HG03520 (cell line): ENCODE data around the gene PSMC2.
"Not testable (repeated sequence)": the region's sequence is repeated elsewhere in the genome, so short reads cannot be mapped to it uniquely, and the experiment has no call there.

ENCODE experiments used
- ATAC-seq: cut with Tn5 transposase; IDR thresholded peaks from one replicate; pipeline ENCODE4 v1.9.1; 2021; ENCODE audit warnings: mild to moderate bottlenecking, moderate library complexity; ENCODE audit not compliant: unreplicated experiment

Gene PSMC2

DNA sequence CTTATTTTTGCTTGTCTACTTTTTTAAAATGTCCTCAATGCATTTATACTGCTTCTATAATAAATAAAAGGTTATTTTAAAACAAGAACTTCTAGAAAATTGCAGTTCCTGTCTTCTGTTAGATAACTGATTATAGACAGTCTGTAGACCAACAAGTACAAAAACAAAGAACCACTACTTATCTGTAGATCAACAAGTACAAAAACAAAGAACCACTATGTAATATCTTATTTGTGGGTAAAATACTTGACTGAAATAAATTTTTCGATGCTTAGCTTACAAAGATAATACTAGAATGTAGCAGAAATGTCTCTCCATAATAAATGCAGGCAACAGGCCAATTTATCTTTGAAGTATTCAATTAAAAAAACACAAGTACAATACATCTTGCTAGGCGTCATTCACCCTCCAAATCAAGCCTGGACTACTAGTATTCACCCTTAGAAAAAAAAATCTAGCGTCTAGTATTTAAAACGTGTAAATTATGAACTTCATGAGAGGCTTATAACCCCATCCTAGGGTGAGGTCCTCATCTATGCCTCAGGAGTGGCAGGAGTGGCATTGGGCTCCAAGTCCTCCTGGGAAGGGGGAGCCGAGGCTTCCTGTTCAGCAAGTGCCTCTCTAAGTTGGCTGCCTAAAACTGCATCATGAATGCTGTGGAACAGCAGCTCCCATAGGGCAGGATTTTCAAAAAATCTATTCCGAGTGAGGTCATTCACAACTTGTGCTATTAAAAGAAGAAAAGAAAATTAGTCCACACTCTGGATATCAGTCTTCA, 26.6 kb downstream of the PSMC2 start:
- no peak for ATAC-seq

DNA sequence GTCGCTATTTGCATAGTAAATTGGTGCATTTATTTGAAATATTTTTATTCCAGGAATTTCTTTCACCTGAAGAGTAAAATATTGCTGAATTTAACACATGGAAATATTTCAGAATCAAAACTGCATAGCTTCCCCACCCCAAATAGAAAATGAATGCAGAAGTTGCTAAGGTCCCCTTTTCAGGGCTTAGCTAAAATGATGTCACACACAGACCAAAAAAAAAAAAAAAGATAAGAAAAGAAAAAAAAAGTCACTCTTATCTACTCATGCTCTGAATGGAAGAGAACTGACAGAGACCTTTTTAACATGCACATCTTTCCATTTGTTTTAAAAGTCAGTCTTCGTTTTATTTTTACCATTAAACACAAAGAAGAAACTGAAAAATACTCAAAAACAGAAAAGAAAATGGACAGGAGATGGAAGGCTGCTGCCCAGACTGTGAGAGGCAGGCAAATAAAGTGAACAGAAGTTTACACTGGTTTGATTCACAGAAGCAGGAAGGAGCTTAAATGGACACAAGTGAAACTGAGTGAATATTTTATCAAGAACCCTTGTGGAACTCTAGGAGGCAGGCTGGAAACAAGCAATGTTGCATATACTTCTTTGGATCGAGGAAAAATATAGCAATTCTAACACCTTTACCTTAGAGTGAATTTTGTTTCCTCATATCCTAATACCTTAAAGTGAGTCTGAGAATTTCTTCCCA, 32.0 kb downstream of the PSMC2 start:
- no peak for ATAC-seq

DNA sequence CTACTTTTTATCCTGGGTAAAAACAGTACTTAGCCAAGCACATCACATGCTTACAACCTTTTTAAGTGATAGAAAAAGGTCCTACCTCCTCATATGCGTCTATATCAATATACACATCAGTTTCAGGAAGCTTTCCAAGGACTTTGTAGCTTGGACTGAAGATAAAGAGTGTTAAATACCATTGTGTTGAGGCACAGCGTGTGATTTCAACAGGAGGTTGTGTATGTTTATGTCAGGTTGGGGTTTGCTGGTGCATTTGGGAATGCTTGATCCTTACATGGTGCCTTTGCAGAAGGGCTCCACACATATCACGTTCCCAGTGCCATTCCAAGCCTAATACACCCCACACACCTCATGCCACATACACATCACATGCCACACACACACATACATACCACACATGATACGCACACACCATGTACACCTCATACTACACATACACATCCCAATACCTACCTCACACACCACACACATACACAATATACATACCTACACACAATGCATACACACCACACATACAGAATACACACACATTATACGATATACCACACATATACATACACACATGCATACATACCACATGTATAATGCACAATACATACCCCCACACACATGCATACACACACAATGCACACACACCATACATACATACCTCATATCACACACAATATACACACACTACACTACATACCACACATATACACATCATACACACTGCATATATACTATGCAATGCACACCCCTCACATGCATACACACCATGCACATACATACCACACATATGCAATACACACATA, 33.1 kb downstream of the PSMC2 start:
- ATAC-seq, result no peak

DNA sequence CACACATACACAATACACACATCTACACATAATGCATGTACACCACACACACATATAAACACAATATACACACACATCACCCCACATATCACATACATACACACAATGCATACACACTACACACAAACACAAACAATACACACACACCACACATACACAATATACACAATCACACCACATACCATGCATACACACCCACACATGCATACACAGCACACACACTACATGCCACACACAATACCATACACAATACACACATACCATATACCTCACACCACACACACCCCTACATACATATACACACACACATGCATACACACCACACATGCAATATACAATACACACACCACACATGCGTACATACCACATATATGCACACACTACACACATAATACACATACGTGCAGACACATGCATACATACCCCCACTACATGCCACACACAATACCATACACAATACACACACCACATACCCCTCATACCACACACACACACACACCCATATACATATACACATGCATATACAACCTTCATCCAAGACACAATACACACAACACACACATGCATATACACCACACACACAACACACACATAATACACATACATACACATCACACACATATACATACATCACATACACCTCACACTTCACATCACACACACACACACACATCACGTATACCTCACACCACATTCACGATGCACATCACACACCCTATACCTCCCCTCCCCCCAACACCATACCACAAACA, 34.0 kb downstream of the PSMC2 start:
- no peak for ATAC-seq

DNA sequence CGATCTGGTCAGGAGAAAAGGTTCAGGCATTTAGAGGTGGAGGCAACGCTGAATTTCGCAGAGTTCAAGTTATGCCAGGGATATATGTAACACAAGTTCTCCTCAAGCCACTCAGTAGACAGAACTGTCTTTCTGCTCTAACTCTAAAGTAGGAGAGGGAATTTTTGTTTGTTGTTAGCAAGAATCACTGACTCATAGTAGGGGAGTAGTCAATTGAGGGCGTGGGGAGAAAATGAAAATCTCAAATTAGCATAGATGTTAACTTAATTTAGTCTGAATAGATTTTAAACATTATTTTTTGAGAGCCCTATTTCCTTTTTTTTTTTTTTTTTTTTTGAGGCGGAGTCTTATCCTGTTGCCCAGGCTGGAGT, 34.6 kb downstream of the PSMC2 start:
- no peak for ATAC-seq

DNA sequence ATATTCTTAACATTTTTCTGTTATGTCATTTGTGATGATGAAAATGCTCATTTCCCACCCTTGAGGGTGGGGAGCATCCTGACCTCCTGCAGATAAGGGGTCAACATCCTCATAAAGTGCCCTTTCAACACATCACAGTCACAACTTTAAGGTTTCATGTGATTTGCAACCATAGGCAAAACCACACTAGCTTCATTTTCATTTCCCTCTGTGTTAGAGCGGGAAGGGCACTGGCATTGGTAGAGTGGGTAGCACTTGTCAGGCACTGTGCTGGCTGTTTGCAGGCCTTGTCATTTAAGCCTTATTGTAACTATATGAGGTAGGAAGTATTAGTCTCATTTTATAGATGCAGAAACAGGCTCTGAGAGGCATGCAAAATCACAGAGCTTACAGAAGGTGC, 39.8 kb downstream of the PSMC2 start:
- no peak for ATAC-seq

DNA sequence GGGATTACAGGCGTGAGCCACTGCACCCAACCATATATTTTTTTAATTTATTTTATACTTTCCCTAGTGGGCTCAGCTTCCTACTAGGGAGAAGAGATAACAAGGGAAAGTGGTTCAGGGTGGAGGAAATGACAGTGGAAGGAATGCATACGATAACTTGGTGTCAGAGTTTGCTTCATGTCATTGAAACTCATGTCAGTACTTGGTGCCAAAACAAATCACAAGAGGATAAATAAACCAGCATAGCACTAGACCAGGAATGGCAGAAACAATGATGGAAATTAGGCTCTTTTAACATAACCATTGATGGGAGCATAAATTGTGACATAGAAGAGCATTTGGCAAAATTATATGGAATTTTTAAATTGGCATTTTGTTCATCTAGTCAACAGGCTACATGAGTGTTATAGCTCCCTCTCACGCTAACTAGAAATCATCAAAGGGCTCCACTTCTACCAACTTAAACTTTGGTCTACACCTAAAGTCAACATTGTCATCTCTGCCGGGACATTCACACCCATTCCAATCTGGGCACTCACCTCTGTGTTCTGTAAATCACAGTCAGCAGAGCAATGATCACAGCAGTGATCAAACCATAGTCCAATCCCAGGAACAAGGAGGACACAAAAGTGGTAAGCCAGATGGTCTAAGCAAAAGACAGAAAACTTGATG, 41.2 kb downstream of the PSMC2 start:
- no peak for ATAC-seq

DNA sequence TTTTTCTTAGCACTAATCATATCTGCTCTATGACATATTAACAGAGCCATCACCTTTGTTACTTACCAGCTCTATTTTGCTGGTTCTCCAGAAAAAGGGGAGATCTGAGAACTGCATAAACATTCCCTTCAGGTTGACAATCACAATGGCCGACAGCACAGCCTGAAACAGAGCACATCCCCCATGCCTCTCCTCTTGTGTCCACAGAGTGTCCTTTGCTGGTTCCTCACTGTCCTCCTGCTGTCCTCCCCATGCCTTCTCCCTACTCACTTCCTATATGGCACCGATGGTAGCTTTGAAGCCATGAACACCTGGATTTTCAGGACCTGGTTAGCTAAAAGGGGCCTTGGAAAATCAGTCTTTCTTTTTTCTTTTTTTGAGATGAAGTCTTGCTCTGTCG, 41.8 kb downstream of the PSMC2 start:
- ATAC-seq, result no peak

DNA sequence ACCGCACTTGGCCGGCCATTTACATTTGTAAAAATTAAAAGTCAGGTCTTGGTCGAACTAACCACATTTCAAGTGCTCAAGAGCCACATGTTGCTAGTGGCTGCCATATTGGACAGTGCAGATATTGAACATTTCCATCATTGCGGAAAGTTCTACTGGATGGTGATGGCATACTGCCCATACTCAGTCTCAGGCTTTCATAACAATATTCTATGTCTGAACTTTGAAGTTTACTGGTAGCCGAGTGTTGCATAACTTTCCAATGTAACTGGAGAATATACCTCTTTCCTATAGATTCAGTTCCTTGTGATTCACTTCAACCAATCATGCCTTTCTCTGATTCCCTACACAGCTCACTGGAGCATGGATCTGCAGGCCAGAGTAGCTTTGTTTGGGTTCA, 43.7 kb downstream of the PSMC2 start:
- no peak for ATAC-seq

DNA sequence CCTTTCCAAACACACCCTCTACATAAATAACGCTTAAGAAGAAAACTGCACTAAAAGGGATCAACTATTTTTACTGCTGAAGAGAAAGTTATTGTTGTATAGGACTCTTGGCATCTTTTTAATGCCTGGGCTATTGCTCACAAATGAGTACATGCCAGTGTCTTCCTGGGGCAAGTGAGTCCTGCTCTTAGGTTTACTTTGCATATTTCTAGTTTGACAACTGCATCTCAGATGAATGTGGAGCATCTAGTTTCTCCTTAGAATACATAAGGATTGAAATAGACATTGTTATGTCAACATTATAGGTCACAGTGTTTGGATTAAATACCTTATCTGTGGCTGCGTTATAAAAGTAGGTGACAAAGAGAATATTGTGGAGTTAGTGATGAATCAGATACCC, 44.5 kb downstream of the PSMC2 start:
- ATAC-seq, result no peak

DNA sequence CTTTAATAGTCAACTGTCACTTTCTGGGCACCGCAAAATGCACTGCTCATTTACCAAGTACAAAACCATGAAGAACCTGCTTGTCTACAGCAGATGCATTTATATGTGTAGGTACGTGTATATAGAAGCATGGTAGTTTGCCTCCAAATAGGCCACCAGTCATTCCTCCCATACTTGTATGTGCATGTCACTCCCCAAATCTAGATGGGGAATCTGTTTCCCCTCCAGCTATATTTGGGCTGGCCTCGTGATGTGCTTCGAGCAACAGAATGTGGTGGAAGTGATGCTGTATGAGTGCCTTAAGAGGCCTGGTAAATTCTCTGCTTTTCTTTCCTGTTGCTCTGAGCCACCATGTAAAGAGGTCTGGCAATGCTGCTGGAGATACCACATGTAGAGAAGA, 47.1 kb downstream of the PSMC2 start:
- no peak for ATAC-seq

DNA sequence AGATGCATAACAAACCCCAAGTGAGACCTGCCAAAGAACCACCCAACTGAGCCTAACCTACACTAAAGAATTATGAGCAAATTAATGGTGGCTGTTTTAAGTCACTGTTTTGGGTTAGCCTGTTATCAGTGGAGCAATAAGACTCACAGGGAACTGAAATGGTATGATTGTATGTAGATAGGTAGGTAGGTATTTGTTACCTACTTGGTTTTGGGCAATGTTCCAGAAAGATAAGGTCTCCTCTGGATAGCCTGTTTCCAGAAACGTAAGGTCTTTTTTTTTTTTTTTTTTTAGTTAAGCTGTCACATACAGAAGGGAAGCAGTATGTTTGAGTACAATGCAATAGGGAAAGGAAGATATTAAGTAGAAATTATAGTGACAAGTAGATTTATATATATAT, 47.6 kb downstream of the PSMC2 start:
- ATAC-seq, result no peak

DNA sequence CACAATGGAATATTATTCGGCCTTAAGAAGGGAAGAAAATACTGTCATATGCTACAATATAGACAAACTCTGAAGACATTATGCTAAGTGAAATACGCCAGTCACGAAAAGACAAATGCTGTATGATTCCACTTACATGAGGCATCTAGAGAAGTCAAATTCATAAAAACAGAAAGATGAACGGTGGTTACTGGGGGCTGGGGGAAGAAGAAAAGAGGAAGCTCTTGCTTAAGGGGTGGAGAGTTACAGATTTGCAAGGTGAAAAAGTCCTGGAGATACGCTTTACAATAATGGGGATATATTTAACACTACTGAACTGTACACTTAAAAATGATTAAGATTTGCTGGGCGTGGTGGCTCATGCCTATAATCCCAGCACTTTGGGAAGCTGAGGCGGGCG, 49.0 kb downstream of the PSMC2 start:
- no peak for ATAC-seq

DNA sequence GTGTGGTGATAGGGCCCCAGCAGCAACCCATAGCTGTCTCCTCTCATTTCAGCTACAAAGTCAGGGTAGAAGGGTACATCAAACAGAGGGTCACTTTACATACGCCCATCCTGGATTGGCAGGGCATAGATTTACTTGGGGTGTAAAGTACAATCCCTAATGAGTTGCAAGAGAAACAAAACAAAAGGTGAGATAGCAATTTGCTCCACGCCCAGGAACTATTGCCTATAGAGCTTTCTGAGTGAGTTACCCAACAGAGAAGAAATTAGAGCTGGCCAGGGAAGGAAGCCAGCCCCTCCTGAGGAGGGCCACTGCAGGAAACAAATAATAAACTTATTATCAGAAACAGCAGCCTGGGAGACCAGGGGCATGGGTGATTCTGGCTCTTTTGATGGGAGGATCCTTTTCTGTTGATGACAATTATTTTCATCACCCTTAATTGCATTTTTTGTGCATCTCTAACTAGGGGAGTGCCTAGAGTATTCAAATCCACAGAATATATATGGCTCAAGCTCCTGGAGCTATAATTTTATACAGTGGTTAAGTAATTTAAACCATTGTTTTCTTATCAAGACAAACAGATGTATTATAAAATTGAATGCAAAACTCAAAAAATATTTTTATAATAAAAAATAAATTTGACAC, 51.2 kb downstream of the PSMC2 start:
- ATAC-seq, result no peak

DNA sequence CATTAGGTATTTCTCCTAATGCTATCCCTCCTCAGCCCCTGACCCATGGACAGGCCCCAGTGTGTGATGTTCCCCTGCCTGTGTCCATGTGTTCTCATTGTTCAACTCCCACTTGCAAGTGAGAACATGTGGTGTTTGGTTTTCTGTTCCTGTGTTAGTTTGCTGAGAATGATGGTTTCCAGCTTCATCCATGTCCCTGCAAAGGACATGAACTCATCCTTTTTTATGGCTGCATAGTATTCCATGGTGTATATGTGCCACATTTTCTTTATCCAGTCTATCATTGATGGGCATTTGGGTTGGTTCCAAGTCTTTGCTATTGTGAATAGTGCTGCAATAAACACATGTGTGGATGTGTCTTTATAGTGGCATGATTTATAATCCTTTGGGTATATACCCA, 52.2 kb downstream of the PSMC2 start:
- ATAC-seq, result not testable (repeated sequence)

DNA sequence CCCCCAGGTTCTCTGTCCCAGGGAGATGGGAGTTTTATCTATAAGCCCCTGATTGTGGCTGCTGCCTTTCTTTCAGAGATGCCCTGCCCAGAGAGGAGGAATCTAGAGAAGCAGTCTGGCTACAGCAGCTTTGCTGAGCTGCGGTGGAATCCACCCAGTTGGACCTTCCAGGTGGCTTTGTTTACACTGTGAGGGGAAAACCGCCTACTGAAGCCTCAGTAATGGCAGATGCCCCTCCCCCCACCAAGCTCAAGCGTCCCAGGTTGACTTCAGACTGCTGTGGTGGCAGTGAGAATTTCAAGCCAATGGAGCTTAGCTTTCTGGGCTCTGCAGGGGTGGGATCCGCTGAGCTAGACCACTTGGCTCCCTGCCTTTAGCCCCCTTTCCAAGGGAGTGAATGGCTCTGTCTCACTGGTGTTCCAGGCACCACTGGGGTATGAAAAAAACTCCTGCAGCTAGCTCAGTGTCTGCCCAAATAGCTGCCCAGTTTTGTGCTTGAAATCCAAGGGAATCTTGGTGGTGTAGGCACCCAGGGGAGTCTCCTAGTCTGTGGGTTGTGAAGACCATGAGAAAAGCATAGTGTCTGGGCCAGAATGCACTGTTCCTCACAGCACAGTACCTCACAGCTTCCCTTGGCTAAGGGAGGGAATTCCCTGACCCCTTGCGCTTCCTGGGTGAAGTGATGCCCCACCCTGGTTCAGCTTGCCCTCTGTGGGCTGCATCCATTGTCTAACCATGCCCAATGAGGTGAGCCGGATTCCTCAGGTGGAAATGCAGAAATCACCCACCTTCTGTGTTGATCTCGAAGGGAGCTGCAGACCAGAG, 58.6 kb downstream of the PSMC2 start:
- not testable (repeated sequence) for ATAC-seq

DNA sequence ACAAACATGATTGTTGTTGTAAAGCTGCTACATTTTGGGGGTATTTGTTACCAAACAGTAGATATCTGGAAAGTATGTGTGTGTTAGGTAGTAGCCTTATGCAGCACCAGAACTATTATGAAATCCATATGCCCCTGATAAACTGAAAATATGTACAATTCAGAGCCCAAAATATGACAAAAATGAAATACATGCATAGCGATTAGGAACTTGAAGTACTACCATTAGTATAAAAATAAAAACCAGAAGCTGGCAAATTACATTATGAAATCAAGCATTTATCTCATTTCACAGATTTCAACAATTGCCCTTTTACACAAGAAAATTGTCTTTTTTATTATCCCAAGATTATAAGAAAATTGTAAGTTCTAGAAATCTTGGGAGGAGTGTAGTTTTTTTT, 64.7 kb downstream of the PSMC2 start:
- no peak for ATAC-seq

DNA sequence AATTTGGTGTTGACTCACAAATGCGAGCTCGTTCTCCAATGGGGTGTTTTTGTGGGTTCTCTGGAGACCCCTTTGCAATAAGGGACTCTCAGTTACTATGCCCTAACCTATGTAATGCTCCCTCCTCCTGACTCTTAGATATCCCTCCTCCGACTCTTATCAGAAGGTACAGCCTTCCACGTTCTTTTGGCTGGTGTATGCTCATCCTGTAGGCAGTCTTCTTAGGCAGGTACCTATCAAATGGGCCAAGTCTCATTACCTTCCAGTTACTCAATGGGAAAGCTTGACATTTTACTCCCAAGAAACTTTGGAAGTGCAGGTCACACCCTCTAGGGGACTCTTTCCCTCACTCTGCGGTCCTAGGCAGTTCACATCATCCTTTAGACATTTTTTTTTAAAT, 66.0 kb downstream of the PSMC2 start:
- ATAC-seq, result no peak

DNA sequence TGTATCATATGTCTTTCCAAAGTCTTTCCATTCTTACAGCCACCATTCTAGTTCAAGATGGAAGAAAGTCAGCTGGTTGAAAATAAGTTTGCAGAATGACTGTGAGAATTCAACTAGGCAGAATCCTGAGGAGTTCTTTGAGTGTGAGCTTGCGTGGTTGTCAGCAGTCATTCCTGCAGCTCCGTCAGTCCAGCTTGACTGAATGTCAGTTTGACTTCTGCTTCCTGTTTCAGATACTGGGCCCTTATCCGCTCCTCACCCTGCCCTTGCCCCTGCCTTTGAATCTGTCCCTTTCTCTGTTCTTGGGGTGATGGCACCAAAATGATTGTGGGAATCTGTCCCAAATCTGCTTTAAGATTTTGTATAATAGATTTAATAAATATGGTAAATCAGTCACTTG, 70.8 kb downstream of the PSMC2 start:
- ATAC-seq, result no peak
